AG04449 (cell line): ENCODE data around the gene PPFIA1.

Experiments used
- CTCF ChIA-PET: fragments of 350-600 bp; formaldehyde crosslinking; extraction: SDS; loops from one replicate; lab custom pipeline; 2021; ENCODE audit warnings: antibody characterized with exemption; lab: Yijun Ruan, JAX
- POLR2A ChIA-PET: fragments of 400-600, 350-600 bp; formaldehyde crosslinking; extraction: SDS; loops from one replicate; lab custom pipeline; 2020; ENCODE audit warnings: antibody characterized with exemption, inconsistent platforms; lab: Yijun Ruan, JAX
- DNase-seq: peaks from one replicate; pipeline ENCODE4 v3.0.0-alpha.2; 2010; ENCODE audit warnings: low read depth, low spot score
- H3K4me3 ChIP-seq: 2 replicates; pipeline ENCODE4 v1.5.1; 2011; ENCODE audit warnings: low read depth, mild to moderate bottlenecking, control low read depth, low read length
- CTCF ChIP-seq: IDR thresholded peaks from one replicate; pipeline ENCODE4 v1.5.1; 2011; ENCODE audit warnings: mild to moderate bottlenecking, moderate library complexity, low read length, control low read depth, inconsistent platforms; ENCODE audit not compliant: insufficient read depth; ENCODE audit errors: missing control alignments

Gene PPFIA1

GRCh38 chr11:70230151-70230839, 40.2 kb upstream of the PPFIA1 start:
- CTCF ChIA-PET: no interaction called here

GRCh38 chr11:70230840-70231710, 39.4 kb upstream of the PPFIA1 start:
- DNase-seq: no peak
- ChIA-PET POLR2A (no interaction called here), CTCF (no interaction called here)
- H3K4me3 ChIP-seq: no peak overlapping the region
- TF ChIP-seq CTCF: no peak

More at GRCh38 chr11:70230151-70230839, 40.2 kb upstream of the PPFIA1 start:
- TF ChIP-seq CTCF: no peak
- H3K4me3 ChIP-seq: no peak overlapping the region
- DNase-seq: no peak
- POLR2A ChIA-PET: no interaction called here

GRCh38 chr11:70233034-70233433, 37.5 kb upstream of the PPFIA1 start:
- no peak for DNase-seq
- H3K4me3 ChIP-seq: no peak overlapping the region
- TF ChIP-seq CTCF: no peak
- POLR2A ChIA-PET: no interaction called here
- CTCF ChIA-PET: interaction anchor here (1.2 kb wide), 1 partner anchor 37 kb away, joined by 3 read pairs; no protein-coding TSS in a partner anchor

- TF ChIP-seq CTCF: no peak
- CTCF ChIA-PET: interaction anchor here (1.2 kb wide), 1 partner anchor 37 kb away, joined by 3 read pairs; no protein-coding TSS in a partner anchor
- DNase-seq: peak; percentile 29
- POLR2A ChIA-PET: no interaction called here
- H3K4me3 ChIP-seq: no peak overlapping the region
Observed at GRCh38 chr11:70233511-70233934, 37.0 kb upstream of the PPFIA1 start.

- POLR2A ChIA-PET: no interaction called here
- CTCF ChIA-PET: no interaction called here
- no peak for DNase-seq
- H3K4me3 ChIP-seq: no peak overlapping the region
- TF ChIP-seq CTCF: no peak
Observed at GRCh38 chr11:70233962-70234361, 36.5 kb upstream of the PPFIA1 start.

- no peak overlapping the region for H3K4me3 ChIP-seq
- ChIA-PET POLR2A (no interaction called here), CTCF (no interaction called here)
Observed at GRCh38 chr11:70240337-70240736, 30.2 kb upstream of the PPFIA1 start.

More at GRCh38 chr11:70240337-70240736, 30.2 kb upstream of the PPFIA1 start:
- TF ChIP-seq CTCF: no peak
- no peak for DNase-seq
